GM19463 (cell line): ENCODE results near the gene DRD2.
"Not testable (repeated sequence)": the region's sequence is repeated elsewhere in the genome, so short reads cannot be mapped to it uniquely, and the experiment has no call there.

Source experiments
- ATAC-seq: cut with Tn5 transposase; IDR thresholded peaks from one replicate; pipeline ENCODE4 v1.9.1; 2021; ENCODE audit warnings: mild to moderate bottlenecking, moderate library complexity; ENCODE audit not compliant: unreplicated experiment

Gene DRD2

DNA sequence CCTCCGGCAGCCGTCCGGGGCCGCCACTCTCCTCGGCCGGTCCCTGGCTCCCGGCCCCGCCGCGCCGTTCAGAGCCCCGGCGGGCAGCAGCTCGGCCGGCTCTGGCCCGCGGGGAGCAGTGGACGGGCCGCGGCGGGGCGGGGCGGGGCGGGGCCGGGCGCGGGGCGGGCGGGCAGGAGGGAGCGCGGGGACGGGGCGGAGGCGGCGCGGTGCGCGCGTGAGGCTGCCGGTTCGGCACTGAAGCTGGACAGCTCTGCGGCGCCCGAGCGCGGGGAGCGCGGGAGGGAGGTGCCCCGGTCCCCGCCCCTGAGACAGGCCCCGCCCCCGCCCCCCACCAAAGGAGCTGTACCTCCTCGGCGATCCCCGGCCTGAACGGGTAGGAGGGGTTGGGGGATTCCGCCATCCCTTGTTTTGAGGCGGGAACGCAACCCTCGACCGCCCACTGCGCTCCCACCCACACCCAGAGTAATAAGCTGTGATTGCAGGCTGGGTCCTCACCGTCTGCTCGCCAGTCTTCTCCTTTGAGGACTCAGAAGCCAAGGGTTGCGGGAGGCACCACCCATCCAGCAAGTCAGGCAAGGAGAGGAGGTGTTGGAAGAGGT is at the start of gene DRD2:
Gene DRD2 (minus strand): TSS at position 239 of the 602 bp plus-strand sequence. CDS start 50,747 bp downstream, outside the sequence.
- no peak for ATAC-seq

DNA sequence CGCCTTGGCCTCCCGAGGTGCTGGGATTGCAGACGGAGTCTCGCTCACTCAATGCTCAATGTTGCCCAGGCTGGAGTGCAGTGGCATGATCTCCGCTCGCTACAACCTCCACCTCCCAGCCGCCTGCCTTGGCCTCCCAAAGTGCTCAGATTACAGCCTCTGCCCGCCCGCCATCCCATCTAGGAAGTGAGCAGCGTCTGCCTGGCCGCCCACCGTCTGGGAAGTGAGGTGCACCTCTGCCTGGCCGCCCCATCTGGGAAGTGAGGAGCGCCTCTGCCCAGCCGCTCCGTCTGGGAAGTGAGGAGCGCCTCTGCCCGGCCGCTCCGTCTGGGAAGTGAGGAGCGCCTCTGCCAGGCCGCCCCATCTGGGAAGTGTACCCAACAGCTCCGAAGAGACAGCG is 48.7 kb upstream of the DRD2 start:
- not testable (repeated sequence) for ATAC-seq

DNA sequence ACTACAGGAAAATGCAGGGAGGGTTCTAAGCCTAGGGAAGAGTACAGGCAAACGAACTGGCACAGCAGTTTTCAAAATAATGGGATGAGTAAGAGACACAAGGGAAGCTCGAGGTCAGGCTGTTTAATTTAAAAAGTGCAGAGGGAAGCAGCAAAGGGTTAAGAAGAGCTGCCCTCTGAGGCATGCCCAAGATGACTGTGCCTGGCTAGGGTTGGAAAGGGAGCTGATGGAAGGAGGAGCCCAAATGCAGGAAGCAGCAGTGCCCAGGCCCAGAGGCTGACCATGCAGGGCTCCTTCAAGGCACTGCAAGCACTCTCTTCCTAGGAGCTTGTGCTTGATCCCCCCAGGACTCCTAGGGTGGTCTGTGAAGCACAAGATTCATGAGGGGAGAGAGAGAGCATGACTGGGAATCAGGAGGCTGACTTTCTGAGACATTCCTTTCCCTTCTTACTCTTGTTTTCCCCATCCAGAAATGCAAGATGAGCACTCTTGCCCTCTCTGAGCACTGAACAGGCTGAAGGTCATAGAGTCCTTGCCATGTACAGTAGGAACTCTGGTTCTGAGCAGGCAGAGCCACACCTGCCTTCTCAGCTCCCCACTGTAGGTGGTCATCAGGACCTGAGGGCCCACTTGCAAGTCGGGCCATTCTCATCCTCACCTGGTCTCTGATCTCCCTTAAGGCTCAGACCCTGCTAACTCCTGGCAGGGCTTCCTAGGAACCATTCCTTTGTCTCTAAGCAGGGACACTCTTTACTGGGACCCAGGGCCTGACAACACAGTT is 46.7 kb upstream of the DRD2 start:
- no peak for ATAC-seq

DNA sequence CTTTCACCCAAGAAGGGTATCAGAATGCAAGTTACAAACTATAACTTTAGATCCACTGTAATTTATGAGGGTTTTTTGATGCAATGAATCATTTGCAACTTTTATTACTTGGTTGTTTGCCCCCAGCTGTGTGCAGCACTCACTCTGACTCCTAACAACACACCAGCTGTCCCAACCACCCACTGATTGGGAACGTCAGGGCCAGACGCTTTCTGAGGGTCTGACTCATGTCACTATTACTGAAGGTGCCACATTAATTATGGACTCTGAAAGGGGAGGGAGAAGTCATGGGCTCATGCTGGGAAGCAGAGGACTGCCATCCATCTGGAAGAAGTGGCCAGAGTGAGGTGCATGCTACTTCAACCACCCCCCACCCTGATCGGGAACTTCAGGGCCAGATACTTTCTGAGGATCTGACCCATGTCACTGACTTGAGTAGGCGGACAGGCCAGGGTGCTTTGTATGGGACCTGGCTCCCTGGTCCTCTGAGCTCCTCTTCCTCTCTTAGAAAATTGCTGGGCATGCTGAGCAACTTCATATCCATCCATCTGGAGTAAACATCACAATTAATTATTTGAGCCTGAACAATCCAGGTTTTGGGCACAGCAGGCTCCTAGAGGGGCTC is 44.9 kb upstream of the DRD2 start:
- ATAC-seq = no peak

DNA sequence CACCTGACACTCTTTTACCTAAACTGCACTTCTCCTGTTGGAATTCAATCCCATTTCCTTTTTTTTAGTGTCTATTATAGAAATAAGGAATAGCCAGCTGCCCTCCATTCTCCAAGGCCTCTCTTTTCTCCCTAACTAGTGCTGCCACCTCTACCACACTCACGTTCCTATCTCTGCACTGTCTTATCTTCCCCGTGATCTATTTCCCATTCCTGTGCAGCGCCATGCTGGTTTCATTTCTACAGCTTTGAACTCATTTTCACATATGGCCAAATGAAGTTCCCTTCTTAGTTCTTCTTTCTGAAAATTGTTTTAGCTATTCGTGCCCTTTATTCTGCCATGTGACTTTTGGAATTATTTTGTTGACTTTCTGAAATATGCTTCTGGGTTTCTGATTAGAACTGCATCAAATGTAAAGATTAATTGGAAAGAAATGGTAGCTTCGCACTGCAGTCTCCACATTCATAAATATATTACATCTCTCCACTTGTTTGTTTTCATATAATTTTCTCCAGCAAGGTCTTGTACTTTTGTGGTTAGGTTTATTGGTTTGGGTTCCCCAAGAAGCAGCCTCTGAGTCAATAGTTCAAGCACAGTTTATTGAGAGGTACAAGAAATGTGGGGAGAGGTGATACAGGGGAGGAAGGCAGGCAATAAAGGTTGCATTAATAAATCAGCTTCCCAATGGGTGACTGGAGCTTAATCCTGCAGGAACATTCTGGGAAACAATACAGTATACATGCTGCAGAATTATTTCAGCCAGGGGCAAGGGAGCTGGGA is 43.7 kb upstream of the DRD2 start:
- ATAC-seq = no peak

DNA sequence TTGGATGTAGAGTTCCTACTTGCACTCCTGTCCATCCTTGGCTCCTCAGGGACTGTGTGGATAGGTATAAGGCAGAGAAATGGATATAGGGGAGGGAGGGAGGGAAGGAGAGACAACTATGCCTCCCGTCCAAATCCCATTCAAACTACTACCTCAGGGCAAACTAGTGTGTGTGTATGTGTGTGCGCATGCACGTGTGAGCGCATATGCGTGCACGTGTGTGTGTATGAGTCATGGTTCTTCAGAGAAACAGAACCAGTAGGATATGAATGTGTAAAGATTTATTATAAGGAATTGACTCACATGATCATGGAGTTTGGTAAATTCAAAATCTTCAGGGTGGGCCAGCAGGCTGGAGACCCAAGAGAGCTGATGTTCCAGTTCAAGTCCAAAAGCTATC is 42.2 kb upstream of the DRD2 start:
- no peak for ATAC-seq

DNA sequence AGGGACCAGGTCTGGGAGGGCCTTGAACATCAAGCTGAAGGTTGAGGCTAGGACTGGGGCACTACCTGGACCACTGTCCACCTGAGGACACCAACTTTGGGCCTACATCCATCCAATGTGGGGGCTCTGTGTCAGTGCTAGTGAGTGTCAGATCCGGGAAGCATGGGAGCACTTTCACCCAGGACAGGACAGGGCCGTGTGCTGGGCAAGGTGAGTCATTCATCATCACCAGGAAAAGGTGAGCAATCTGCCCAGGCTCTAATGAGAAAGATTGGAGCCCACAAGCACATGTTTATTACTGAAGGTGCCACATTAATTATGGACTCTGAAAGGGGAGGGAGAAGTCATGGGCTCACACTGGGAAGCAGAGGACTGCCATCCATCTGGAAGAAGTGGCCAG is 39.7 kb upstream of the DRD2 start:
- no peak for ATAC-seq

DNA sequence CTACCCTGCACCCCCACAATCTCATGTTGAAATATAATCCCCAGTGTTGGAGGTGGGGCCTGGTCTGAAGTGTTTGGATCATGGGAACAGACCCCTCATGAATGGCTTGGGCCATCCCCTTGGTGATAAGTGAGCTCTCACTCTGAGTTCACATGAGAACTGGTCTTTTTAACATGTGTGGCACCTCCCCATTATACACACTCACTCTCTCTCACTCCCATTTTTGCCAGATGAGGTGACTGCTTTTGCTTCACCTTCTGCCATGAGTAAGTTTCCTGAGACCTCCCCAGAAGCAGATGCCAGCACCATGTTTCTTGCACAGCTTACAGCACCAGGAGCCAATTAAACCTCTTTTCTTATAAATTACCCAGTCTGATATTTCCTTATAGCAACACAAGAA is 32.1 kb upstream of the DRD2 start:
- no peak for ATAC-seq

DNA sequence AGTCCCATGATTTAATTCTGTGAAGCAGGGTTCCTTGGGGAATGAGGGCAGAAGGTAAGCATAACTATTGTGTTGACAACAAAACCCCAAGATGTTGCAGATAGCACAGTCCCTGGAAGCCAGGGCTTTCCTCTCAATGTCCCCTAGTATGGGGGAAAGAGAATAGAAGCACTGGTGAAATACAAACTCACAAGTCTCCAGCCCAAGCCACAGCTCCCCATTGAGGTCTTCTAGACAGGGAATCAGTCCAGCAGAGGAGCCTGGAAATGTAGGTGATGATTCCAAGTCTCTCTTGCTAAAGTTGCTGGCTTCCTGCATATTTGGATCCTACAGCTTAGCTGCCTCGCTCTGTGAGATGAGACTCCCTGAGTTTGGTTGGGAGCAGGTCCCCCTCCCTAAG is 31.7 kb upstream of the DRD2 start:
- no peak for ATAC-seq

DNA sequence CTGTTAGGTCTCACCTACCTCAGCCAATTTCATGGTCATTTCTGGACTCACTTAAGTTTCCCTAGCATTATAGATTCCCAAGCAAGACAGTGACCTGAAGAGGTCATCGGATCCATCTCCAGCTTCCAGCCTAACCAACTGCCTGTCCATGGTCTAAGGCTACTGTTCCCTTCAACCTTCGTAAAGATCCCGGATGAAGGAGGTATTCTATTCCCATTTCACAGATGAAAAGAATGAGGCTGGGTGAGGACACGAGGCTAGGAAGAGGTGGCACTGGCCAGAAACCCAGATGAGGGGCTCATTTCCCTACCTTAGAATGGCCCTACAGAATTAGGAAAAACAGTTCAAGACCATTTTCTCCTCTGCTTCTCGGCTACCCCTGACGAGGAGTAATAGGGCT is 31.3 kb upstream of the DRD2 start:
- no peak for ATAC-seq

DNA sequence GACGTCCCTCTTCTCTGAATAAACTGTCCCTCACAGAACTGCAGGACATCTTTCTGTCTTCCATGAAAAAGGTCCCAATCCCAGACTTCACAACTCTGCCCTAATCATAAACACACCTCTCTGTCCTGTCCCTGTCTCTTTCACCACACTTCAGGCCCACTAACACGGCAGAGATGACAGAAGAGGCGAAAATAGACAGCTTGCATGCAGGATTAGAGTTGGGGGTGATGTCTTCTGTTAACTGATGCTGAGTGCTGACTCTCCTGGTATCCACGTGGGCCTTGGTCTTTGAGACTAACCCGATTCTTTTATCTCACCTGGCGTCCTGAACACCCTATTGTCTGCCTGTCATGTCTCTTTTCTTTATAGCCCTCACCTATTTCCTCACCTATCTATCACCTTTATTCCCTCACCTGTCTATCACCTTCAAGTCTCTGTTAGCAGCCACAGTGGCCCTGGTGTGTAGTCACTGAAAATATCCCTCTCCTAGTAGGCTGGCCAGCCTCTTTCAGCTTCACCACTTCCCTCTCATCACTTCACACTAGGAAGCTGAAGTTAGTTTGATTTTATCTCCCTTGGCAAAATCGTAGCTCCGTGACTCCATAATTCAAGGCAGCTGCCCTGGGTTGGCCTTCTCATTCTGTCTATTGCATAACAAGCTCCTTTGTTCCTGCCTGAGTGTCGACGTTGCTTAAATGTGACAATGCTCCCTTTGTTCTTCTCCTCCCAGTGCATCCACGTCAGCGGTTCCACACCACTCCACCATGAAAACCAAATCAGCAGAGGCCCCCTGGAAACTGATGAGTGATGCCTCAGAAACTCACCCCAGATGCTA is 30.6 kb upstream of the DRD2 start:
- ATAC-seq = no peak

DNA sequence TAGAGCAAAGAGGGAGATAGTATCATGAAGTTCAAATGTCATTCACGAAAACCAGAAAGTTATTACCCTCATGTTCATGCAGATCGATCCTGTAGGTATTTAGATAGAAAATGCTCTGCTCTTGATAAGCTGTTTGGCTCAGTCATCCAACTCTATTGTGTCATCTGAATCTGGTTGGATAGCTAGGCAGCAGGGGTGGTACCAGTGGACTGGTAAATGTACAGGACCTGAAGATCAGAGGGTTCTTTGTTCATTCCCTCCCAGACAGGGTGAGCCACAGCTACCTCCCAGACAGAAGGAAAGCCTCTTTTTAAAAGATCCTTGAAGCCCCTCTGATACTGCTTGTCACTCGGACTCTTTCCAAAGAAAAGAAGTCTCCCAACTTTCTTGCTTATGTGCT is 29.8 kb upstream of the DRD2 start:
- ATAC-seq = no peak

DNA sequence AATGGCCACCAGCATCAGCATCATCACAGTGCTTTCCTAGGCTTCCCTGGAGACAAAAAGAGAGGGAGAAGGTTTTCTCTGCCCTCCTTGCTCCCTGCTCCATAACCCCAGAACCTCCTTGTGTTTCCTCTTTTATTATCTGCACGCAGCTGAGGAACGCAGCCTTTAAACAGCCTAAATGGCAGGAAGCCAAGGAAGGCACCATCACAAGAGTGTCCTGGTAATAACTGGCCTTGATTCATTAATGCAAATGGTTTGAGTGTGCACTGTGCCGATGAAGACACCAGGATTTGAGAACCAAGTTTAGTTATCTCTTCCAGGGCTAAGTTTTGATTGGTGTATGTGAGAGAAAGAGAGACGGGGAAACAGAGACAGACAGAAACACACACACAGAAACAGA is 29.4 kb upstream of the DRD2 start:
- ATAC-seq = no peak

DNA sequence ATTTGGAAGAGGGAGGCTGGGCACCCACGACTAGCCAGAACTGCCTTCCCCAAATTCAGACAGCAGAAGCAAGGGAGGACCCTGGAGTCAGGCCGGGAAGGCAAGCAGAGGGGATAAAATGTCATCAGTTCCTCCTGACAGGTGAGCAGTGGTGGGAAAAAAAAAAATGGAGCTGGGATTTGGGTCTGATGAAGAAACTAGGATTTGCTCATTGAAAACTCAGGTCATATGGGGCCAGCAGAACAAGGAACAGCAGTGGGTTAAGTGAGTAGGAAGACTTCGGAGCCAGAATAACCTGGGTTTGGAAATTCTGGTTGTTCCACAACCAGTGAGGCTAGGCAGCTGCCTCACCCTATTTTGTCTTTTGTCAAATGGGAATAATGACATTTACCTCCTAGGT is 28.9 kb upstream of the DRD2 start:
- ATAC-seq = no peak

DNA sequence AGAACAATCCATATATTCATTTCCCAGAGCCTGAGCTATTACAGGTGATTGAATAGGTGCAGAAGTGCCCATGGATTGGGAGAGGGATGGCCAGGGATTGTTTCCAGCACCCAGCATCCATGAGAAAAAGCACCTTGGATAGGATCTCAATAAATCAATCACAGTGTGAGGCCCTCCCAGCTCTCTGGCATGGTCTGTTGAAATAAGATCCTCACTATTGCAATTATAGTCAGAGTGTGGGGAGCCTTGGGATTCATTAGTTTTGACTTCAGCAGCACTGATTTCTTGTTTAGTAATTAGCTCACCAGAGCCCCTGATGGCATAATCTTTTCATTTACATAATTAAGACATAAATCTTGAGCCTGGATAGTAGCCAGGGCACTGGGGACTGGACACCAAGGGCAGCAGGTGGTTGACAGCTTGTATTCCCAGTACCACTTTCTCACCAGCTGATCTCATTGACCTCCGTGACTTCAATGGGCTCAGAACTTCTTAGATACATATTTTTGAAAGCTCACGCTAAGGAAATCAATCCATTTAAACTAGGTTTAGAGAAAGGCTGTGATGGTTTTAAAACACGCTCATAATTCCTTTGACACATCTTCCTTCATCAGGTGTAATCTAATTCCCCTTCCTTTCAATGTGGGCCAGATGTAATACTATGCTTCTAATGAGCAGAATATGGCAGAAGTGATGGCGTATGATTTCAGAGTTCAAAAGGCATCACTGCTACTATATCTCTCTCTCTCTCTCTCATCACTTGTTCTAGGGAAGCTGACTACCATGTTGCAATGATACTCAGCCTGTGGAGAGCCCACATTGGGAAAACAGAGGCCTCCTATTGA is 22.1 kb upstream of the DRD2 start:
- ATAC-seq = no peak

DNA sequence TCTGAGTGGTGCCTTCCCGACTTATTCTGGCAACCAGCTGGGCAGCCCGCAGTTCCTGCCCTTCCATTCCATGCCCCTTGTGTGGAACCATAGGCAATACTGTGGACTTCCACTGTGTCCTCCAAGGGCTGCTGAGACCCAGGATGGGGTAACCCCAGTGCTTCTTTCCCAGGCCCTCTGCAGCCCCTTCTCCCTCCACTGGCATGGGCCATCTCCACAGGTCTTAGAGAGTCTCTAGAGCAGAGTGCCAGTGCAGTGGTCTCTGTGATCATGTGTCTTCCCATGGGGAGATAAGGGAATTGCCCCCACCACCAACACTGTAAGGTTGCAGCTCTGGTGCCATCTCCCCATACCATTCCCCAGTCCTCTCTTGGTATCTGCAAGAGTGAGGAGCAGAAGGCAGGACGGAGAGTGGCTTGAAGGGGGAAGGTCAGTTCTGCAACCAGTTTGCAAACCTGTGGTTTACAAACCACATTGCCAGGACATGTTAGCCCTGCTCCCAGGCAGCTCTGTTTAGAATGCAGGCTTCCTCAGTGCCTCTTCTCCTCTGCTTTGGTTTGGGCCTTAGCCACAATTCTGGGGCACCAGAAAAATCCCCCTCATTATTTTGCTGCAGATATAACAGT is 20.9 kb upstream of the DRD2 start:
- no peak for ATAC-seq

DNA sequence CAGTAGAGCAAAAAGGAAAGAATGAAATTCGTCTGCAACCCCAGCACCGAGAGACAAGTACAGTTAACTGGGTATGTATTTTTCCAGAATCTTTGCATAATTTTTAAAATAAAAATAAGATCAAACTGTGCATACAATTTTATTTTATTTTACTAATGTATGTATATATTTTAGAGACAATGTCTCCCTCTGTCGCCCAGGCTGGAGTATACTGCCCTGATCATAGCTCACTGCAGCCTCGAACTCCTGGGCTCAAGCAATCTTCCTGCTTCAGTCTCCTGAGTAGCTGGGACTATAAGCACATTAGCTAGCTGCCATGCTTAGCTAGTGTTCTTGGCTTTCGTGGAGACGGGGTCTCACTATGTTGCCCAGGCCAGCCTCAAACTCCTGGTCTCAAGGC is 18.8 kb upstream of the DRD2 start:
- no peak for ATAC-seq

DNA sequence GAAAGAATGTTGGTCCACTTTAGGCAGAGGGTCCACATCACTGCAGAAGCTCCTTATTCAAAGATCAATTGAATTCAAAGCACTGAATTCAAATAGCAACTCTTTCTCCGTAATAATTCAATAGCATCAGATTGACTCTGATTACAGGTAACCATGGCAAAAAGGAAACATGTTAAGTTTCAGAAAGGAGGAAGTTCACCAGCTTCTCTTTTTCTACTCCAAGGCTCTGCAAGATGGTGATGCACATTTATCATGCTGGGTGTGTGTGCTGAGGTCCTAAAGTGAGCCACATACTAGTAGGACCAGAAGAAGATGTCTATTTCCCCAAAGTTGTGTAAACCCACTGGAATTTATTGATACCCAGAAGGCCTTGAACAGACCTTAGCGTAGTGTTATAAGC is 18.0 kb upstream of the DRD2 start:
- ATAC-seq = no peak

DNA sequence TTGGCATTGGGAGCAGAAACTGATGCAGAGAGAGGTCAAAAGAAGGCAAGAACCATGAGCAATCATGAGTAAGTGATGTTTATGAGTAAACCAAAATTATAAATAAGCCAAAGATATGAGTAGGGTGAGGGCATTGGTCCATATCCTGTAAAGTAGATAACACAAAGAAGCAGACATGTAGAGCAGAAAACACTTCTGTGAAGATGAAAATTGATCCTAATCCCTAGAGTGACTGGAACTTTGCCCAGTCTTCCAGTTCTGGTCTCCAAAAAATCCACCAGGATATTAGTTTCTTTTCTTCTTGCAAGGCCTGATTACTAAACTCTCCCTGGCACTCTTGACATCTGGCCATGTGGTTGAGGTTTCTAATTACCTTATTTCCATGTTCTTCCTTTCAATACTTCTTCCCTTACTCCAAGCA is 13.7 kb upstream of the DRD2 start:
- no peak for ATAC-seq
